Pancreas (tissue), 10 donors: ENCODE results near the gene TM9SF1. TPM values are rescaled to one million over a fixed set of nuclear protein-coding genes. Genes with fewer than 3 reads are reported as not detected.

Experiments
- ATAC-seq, 4 donors: fragments of 200-7000 bp; cut with Tn5 transposase; one replicate each; pipeline versions ENCODE4 v1.8.0 to v1.9.1; 2020; ENCODE audit warnings: mild to moderate bottlenecking in 4 of 4, moderate library complexity in 4 of 4
- DNase-seq, 6 donors: peaks; one replicate each; pipeline ENCODE4 v3.0.0-alpha.2; 2020
- FAIRE-seq: peaks from 2 replicates; lab custom pipeline; 2012; peaks lifted over from hg19 to GRCh38; lab: Jason Lieb, UNC
- H3K27ac ChIP-seq, 4 donors: fragments of 200-600 bp; sonication (generic); 1 replicate in 3 of 4; 2 replicates in 1 of 4; pipeline versions ENCODE4 v1.5.0 to v1.8.0; 2020
- H3K27me3 ChIP-seq, 4 donors: fragments of 200-600 bp; one replicate each; pipeline ENCODE4 v1.8.0; 2021
- H3K36me3 ChIP-seq, 3 donors: fragments of 200-600 bp; sonication (generic) in 1 of 3; one replicate each; pipeline versions ENCODE4 v1.5.0 to v1.8.0; 2020 to 2021
- H3K4me1 ChIP-seq, 3 donors: fragments of 200-600 bp; one replicate each; pipeline ENCODE4 v1.8.0; 2021
- H3K4me3 ChIP-seq, 4 donors: fragments of 200-600 bp; sonication (generic) in 2 of 4; one replicate each; pipeline versions ENCODE4 v1.5.0 to v1.8.0; 2020 to 2021
- H3K9me3 ChIP-seq, 4 donors: fragments of 200-600 bp; one replicate each; pipeline ENCODE4 v1.8.0; 2021
- WGBS, 2 donors: extraction: QIAGEN DNeasy Blood & Tissue Kit; methylation state at CpG; one replicate each; pipeline ENCODE4 v1.1.7; 2013; 5-methylcytosine and 5-hydroxymethylcytosine counted together
- intact Hi-C, 3 donors: fragments of 100-400 bp; cut with DNase I; formaldehyde crosslinking; loops; one replicate each; pipeline versions ENCODE4 v1.11.1 to v1.14.2; 2022
- polyA plus RNA-seq, 2 donors: library from polyadenylated mRNA; stranded (reverse); fragments of 200-250 nt; gene quantifications; one replicate each; pipeline ENCODE4 v1.2.3, GENCODE V29; 2013
- total RNA-seq, 6 donors: library from RNA; stranded (reverse); fragmentation: NEBNext Ultra II Directional in 4 of 6; extraction: Animal tissue kit (Norgen Biotek cat#: 25700) in 4 of 6; gene quantifications; one replicate each; pipeline versions ENCODE4 v1.2.1 to v1.2.4, GENCODE V29; 2021 to 2023
- TF ChIP-seq, protein P1 (sequence below), 4 donors: fragments of 200-600 bp; sonication (generic) in 3 of 4; IDR thresholded peaks; one replicate each; pipeline versions ENCODE4 v1.5.0 to v1.8.0; 2021; ENCODE audit warnings: antibody characterized with exemption in 4 of 4
- donor health status: healthy with polysubstance abuse.
- donor health status: DM: no; HTN: no; CAD: no; lungs with moderate emphysema.
- donor health status: DM: no; HTN: no; CAD: no.
- donor health status: control.
- donor health status: control.
- donor health status: Bipolar disorder and iron deficiency.
- donor health status: DM: yes; HTN: yes; CAD: no.
- donor health status: DM: no; HTN: no; CAD: no.
- donor health status: DM: no; HTN: no; CAD: no.
- donor health status: DM: yes; HTN: yes; CAD: no.

The TM9SF1 gene
- total and polyA plus RNA-seq, 8 donors = 20.5 to 46.8 (median 37.9) TPM

DNA sequence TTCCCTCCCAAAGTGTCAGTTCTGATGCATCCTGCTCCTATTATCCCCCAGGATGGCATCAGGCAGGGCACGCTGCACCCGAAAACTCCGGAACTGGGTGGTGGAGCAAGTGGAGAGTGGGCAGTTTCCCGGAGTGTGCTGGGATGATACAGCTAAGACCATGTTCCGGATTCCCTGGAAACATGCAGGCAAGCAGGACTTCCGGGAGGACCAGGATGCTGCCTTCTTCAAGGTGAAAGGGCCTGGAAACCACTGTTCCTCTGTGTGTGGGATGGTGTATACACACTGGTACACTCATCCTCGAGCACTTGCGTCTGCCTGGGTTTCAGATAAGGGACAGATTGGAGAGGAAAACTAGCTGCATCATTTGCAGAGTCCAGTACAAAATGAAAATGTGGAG, 33.1 kb downstream of the TM9SF1 start:
- intact Hi-C loops = no loop called here
- 36 to 49% methylated on average over 8 of the region's 8 CpGs for WGBS, 2 donors
- H3K9me3 ChIP-seq = no peaks in the 10 kb centered on the region
- DNase-seq (peak in 1 of 6 donors; percentile 45), FAIRE-seq (no peak), ATAC-seq (peak in 1 of 4 donors; percentile 3)
- H3K27ac ChIP-seq = peak overlapping the region in 1 of 4 donors; percentile 79
- peaks cover 0 to 19% (median 0%) of the 10 kb centered on the region in 3 donors for H3K4me1 ChIP-seq
- peaks cover 8 to 52% (median 29%) of the 10 kb centered on the region in 3 donors for H3K36me3 ChIP-seq
- no peaks in the 10 kb centered on the region for H3K27me3 ChIP-seq
- TF ChIP-seq, protein P1, sequence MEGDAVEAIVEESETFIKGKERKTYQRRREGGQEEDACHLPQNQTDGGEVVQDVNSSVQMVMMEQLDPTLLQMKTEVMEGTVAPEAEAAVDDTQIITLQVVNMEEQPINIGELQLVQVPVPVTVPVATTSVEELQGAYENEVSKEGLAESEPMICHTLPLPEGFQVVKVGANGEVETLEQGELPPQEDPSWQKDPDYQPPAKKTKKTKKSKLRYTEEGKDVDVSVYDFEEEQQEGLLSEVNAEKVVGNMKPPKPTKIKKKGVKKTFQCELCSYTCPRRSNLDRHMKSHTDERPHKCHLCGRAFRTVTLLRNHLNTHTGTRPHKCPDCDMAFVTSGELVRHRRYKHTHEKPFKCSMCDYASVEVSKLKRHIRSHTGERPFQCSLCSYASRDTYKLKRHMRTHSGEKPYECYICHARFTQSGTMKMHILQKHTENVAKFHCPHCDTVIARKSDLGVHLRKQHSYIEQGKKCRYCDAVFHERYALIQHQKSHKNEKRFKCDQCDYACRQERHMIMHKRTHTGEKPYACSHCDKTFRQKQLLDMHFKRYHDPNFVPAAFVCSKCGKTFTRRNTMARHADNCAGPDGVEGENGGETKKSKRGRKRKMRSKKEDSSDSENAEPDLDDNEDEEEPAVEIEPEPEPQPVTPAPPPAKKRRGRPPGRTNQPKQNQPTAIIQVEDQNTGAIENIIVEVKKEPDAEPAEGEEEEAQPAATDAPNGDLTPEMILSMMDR (IDR thresholded peaks at IDR 0.05) = no peak
- peak overlapping the region in 2 of 4 donors; percentile 55 to 61 for H3K4me3 ChIP-seq

GRCh38 chr14:24160850-24161804, 34.1 kb downstream of the TM9SF1 start, which contains the start of gene IRF9:
IRF9 (plus strand) TSS chr14:24161265; CDS start chr14:24162145, 880 bp downstream.
- FAIRE-seq = no peak
- Histone ChIP-seq H3K36me3 (peaks cover 9 to 54% (median 29%) of the 10 kb centered on the region in 3 donors), H3K4me1 (peaks cover 0 to 19% (median 0%) of the 10 kb centered on the region in 3 donors)

DNA sequence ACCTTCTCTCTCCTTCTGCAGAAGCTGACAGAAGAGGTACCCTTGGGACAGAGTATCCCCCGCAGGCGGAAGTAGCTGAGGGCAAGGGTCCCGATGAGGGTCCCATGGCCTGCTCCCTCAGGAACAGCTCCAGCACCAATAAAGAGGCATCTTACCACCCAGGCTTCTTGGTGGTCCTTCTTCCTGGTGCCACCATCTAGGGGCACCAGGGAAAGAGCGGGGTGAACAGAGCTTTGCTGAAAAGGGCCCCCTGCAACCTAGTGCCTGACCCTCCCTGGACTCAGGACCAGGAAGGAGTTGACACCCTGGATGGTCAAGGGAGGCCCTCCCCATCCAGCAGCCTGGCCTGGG, 34.8 kb downstream of the TM9SF1 start:
- Histone ChIP-seq H3K4me1 (peaks cover 0 to 19% (median 0%) of the 10 kb centered on the region in 3 donors), H3K4me3 (no peak overlapping the region), H3K36me3 (peaks cover 10 to 54% (median 26%) of the 10 kb centered on the region in 3 donors), H3K9me3 (no peaks in the 10 kb centered on the region), H3K27me3 (no peaks in the 10 kb centered on the region), H3K27ac (peak overlapping the region; percentile 71 to 92 (median 82))
- intact Hi-C loops = no loop called here
- ATAC-seq (no peak), DNase-seq (no peak), FAIRE-seq (no peak)
- 87% methylated on average over 4 of the region's 4 CpGs for WGBS, 2 donors
- TF ChIP-seq, protein P1 (IDR thresholded peaks at IDR 0.05) = no peak

More at GRCh38 chr14:24160850-24161804, 34.1 kb downstream of the TM9SF1 start, which contains the start of gene IRF9:
- DNase-seq (peak; percentile 93 to 97 (median 96)), ATAC-seq (peak; percentile 94 to 96 (median 96))
- intact Hi-C loops = no loop called here
- H3K4me3 ChIP-seq = peak within 1 kb of the TSS; percentile 37 to 74 (median 58)
- H3K9me3 ChIP-seq = no peaks in the 10 kb centered on the region
- WGBS, 2 donors = 0 to 1% methylated on average over 12 of the region's 12 CpGs
- TF ChIP-seq, protein P1 (IDR thresholded peaks at IDR 0.05) = peak; percentile 89 to 96 (median 92)
- no peaks in the 10 kb centered on the region for H3K27me3 ChIP-seq
- H3K27ac ChIP-seq = peak within 1 kb of the TSS; percentile 71 to 92 (median 82)

DNA sequence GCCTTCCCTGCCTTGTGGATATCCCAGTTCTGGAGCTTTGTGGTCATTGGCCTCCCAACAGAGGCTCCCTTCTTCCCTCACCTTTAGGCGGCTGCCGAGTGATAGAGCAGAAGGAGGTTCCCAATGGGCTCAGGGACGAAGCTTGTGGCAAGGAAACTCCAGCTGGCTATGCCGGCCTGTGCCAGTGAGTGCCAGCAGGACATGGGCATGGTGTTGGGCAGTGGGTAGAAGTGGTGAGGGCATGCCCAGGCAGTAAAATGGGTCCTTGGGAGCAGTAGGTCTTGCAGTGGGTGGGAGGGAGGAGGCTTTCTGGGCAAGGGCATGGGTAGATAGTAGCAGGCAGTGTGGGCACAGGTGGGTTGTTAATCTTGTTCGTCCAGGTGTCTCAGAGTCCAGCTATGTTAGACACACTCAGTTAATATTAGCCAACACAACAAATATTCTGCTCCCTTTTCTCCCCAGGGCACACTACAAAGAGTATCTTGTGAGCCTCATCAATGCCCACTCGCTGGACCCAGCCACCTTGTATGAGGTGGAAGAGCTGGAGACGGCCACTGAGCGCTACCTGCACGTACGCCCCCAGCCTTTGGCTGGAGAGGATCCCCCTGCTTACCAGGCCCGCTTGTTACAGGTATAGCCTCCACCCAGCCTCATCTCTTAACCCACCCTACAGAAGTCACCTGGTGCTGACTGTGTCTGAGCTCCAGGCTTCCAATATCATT, 35.3 kb downstream of the TM9SF1 start:
- peaks cover 13 to 54% (median 28%) of the 10 kb centered on the region in 3 donors for H3K36me3 ChIP-seq
- TF ChIP-seq, protein P1 (IDR thresholded peaks at IDR 0.05) = no peak
- FAIRE-seq (no peak), ATAC-seq (no peak), DNase-seq (peak in 1 of 6 donors; percentile 44)
- intact Hi-C loops = no loop called here
- peaks cover 0 to 19% (median 0%) of the 10 kb centered on the region in 3 donors for H3K4me1 ChIP-seq
- H3K27ac ChIP-seq = peak overlapping the region; percentile 71 to 92 (median 82)
- no peaks in the 10 kb centered on the region for H3K9me3 ChIP-seq
- H3K4me3 ChIP-seq = no peak overlapping the region
- H3K27me3 ChIP-seq = no peaks in the 10 kb centered on the region
- WGBS, 2 donors = 73 to 80% methylated on average over 11 of the region's 11 CpGs
